Myocyte (in vitro differentiated cells): Measurements from ENCODE around the gene UBA1. TPM values are rescaled to one million over a fixed set of nuclear protein-coding genes. Genes with fewer than 3 reads are reported as not detected.

Experiments used
- DNase-seq: peaks from one replicate; pipeline ENCODE4 v3.0.0-alpha.2; 2012; ENCODE audit warnings: low read depth
- total RNA-seq: library from RNA; depleted of rRNA; stranded (reverse); fragments of >200 nt; gene quantifications from 2 replicates; pipeline ENCODE4 v1.2.3, GENCODE V29; 2014

Gene UBA1
- total RNA-seq, 1 donor from 2014 or later: 200 TPM

- no peak for DNase-seq
These were observed 17.2 kb downstream of the UBA1 start for GRCh38 chrX:47210661-47211425.

DNA sequence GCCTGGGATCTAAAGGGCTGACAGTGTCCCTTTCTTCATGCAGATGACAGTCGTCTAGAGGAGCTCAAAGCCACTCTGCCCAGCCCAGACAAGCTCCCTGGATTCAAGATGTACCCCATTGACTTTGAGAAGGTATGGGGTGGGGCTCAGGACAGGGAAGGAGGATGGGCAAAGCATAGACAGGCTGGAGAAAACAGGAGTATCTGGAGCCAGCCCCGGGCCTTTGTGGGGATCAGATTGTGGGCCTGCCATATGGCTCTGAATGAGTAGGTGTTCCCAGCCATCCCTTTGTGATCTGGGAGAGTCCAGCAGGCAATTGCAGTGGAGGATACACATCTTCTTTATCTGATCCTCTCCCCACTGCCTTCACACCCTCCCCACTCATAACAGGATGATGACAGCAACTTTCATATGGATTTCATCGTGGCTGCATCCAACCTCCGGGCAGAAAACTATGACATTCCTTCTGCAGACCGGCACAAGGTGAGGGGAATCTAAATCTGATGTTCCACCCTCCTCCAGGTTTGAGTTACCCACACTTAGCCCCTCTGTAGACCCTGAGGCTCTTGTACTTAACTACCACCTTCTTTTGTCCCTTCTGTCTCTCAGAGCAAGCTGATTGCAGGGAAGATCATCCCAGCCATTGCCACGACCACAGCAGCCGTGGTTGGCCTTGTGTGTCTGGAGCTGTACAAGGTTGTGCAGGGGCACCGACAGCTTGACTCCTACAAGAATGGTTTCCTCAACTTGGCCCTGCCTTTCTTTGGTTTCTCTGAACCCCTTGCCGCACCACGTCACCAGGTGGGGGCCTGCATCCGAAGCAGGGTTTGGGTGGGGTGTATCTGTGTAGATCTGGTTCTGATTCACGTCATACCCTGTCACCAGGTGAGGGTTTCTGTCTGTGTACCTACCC, 19.0 kb downstream of the UBA1 start:
- no peak for DNase-seq

GRCh38 chrX:47214435-47215077, 20.9 kb downstream of the UBA1 start:
- no peak for DNase-seq

- no peak for DNase-seq
These were observed 21.8 kb downstream of the UBA1 start for GRCh38 chrX:47215291-47215900.

DNA sequence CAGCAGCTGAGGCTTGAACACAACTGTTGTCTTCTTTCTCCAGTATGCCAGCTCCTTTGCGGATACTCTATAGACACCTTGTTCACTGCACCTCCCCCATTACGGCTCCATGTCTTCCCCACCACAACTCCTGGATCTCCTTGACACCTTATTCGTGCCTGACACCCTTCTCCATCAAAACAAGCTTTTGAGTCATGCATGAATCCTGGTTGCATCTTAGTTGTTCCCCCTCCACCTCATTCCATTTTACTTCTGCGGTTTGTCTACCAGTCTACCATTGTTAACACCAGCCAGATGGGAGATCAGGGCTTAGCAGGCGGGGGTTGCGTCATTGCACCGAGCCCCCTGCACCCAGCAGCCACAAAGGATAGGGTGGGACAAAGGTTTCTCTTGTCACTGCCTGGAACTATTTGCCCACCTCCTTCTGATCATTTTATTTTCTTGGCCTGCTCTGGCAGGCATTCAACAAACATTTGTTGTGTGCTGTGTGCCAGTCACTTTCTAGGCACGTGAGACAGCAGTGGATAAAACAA, 22.8 kb downstream of the UBA1 start:
- no peak for DNase-seq

DNA sequence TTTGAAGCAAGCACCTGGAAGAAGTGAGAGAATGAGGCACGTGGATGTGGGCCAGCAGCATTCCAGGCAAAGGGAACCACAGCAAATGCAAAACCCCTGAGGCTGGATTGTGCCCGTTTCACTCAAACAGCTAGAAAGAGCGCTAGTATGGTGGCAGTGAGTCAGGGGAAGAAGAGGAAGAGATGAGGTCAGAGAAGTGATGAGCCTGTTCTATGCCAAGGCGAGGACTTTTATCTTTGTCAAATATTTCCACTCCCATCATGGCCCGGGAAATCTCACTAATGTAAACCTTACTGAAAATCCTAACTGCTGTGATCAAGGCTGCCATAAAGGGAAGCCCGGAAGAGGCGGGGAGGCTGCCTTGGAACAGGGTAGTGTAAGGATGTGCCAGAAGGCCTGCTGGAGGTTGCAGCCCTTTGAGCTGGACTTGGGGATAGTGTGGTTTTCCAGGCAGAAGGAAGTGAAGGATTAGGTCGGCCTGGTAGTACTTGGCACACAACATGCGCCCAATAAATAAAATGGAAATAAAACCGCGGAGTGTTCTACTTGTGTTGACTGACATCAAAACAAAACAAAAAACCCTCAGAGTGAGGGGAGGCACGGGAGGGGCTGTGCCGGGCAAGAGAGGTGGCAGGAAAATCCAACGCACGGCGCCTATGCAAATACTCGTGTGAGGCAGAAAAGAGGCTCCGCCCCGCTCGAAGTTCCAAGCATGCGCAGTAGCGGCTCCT, 23.7 kb downstream of the UBA1 start:
- no peak for DNase-seq

GRCh38 chrX:47217852-47218279, 24.2 kb downstream of the UBA1 start:
- DNase-seq: peak; percentile 98

DNA sequence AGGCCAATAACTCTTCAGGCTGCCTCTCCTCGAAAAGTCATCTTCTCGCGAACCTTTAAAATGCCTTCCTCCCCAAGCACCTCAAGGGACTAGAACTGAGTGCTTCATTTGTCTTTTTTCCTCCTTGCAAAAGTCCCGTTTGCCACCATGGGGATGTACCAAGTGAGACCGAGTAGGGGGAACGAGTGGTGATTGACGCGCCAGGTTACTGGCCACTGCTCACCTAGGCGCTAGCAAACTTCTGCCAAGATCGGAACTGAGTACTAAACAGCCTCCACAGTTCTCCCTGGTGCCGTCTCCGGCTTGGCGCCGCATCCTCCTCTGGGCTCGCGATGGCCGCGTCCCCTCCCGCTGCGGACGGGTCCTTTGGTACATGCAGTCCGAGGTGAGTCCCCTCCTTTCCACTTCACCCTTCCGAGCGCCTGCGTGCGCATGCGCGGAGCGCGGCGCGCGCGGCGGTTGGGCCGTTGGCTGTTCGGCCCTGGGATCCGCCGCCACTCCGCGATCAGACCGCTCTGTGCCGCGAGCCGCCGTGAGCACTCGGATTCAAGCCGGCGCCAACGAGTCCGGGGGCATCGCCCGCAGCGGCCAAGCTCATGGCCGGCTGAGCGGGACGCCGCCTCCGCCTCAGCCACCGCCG, 24.8 kb downstream of the UBA1 start, which contains the start of gene CDK16:
Gene CDK16, plus strand, starts transcription at position 402 of the 640 bp plus-strand sequence. CDS start 4,877 bp downstream, outside the sequence.
- DNase-seq: peak; percentile 78

- no peak for DNase-seq
These were observed 25.5 kb downstream of the UBA1 start for GRCh38 chrX:47218920-47219815.

DNA sequence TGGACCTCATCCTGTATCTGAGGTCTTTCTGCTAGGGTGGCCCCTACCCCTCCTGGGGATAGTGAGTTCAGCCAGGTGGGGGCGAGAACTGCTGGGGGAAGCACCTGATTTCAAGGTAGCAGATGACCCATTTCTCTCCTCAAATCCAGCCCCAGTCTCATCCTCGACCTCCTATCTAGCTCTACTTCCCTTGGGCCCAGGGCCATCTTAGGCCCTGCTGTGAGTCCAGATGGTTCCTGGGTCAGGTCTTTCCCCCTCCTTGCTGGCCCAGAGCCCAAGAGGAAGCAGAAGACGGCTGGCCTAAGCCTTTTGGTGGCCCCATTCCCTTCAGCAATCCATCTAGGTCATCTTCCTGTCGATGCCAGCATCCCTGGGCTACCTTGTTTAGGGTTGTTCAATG, 28.1 kb downstream of the UBA1 start:
- DNase-seq: no peak

- no peak for DNase-seq
These were observed 29.2 kb downstream of the UBA1 start for GRCh38 chrX:47222751-47223350.

DNA sequence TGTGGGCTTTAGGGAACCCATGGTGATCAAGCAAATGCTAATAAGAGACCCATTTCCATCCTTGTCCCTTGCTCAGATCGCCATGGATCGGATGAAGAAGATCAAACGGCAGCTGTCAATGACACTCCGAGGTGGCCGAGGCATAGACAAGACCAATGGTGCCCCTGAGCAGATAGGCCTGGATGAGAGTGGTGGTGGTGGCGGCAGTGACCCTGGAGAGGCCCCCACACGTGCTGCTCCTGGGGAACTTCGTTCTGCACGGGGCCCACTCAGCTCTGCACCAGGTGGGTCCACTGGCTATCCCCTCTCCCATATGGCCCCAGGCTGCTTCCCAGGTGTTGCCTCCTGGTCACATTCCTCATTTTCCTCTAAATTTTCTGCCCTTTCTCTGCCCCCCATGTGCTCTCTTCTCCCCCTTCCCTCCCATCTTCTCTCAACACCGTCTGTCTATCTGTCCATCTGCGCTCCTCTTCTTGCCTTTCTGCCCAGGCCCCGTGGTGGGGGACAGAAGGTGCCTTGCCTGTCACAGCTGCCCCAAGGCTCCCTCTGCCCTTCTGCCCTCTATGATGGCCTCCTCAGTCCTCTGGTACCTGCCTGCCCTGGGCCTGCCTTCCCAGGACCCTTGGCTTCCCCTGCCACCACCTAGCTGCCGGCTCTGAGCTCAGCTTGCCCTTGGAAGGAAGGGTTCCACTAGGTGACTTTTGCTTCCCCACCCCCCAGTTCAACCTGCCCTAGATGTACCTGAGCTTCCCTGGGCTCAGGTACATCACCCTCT, 30.0 kb downstream of the UBA1 start:
- no peak for DNase-seq

GRCh38 chrX:47224266-47224895, 30.8 kb downstream of the UBA1 start:
- DNase-seq: no peak

GRCh38 chrX:47224896-47225290, 31.3 kb downstream of the UBA1 start:
- no peak for DNase-seq

DNA sequence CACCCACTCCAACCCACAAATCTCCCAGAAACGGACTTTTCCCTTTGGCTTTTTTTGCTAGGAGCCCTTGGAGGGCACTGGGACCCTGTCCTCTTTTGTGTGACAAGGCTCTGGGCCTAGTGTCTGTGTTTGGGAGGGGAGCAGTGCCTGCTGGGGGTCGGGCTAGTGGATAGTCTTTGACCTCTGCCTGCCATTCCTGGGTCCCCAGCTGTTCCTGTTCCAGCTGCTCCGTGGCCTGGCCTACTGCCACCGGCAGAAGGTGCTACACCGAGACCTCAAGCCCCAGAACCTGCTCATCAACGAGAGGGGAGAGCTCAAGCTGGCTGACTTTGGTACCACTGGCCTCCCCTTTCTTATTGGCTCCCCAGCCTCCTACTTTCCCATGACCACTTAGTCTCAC, 32.4 kb downstream of the UBA1 start:
- DNase-seq: no peak

DNA sequence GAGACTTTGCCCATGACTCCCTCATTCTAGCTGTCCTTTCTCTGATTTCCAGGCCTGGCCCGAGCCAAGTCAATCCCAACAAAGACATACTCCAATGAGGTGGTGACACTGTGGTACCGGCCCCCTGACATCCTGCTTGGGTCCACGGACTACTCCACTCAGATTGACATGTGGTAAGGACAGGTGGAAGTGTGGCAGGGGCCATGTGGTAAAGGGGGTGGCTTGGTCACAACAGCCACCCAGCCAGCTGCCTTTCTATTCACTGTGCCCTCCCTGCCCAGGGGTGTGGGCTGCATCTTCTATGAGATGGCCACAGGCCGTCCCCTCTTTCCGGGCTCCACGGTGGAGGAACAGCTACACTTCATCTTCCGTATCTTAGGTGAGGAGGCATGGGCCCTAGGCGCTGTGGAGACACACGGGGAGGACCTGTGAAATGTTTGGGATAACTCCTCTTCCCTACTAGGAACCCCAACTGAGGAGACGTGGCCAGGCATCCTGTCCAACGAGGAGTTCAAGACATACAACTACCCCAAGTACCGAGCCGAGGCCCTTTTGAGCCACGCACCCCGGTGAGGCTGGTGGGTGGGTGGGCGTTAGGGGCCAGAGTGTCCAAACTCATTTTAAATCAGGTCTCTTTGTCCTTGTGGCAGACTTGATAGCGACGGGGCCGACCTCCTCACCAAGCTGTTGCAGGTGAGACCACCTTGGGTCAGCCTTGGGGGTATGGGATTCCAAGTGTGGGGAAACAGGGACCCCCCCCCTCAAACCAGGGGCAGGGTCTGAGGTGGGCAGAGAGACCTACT, 33.1 kb downstream of the UBA1 start:
- no peak for DNase-seq

GRCh38 chrX:47227334-47227583, 33.6 kb downstream of the UBA1 start:
- no peak for DNase-seq
